ENCODE results near the gene ZBTB45.

DNA sequence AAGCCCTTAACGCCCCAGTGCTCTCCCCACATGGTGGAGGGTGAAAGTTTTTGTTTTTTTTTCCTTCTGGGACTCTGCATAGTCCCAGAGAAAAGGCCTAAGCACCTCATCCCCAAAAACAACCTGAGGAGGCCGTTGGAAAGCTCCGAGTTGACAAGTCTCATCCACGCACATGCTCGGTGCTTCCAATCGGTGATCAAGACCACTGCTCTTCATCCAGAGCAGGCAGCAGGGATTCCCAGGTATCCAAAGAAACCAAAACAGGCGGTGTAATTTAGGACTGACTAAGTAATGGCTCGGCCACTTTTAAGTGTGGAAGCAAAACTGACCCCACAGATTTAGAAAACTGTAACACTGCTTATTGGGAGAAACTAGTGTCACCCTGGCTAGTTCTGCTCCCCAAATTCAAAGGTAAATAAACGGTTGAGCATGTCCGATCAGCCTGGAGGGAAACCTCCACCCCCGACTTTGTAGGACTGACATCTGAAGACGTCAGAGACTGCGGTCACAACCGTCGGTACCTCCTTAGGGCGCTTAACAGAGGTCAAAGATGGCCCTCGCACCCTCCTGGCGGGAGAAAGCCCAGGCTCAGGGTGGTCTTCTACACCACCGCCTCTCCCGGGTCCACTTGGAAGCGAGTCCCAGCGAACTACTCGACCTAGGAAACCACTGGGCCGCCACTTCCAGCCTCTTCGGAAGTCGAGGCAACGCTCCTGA is 44.5 kb downstream of the ZBTB45 start:
- TF ChIP-seq ZNF8 (CRISPR knock-in tag; IDR thresholded peaks at IDR 0.05) (no peak), ZFP3 (CRISPR knock-in tag; IDR thresholded peaks at IDR 0.05) (no peak), RARB (CRISPR knock-in tag; IDR thresholded peaks at IDR 0.05) (no peak), ARNTL (CRISPR knock-in tag; IDR thresholded peaks at IDR 0.05; ENCODE audit: borderline replicate concordance, low read depth) (no peak), CREB5 (CRISPR knock-in tag; IDR thresholded peaks at IDR 0.05; ENCODE audit: low read depth) (no peak)

Data from SK-N-SH treated with all-trans-retinoic acid at 6 μM for 48 hours (cell line).